Spinal cord (tissue), 10 donors: ENCODE results near the gene PDZRN4. TPM values are rescaled to one million over a fixed set of nuclear protein-coding genes. Genes with fewer than 3 reads are reported as not detected.

Source experiments
- DNase-seq, 6 donors: peaks; one replicate each; pipeline versions ENCODE4 v3.0.0 to v3.0.0-alpha.2; 2013 to 2015; ENCODE audit warnings: low spot score in 6 of 6, low read depth in 4 of 6
- H3K27ac ChIP-seq: one replicate; pipeline ENCODE4 v1.5.1; 2013; ENCODE audit warnings: low read depth, low read length, control low read depth
- H3K27me3 ChIP-seq: one replicate; pipeline ENCODE4 v1.6.1; 2013; ENCODE audit warnings: low read length; ENCODE audit not compliant: control insufficient read depth, insufficient read depth
- H3K36me3 ChIP-seq: one replicate; pipeline ENCODE4 v1.6.1; 2013; ENCODE audit warnings: low read length; ENCODE audit not compliant: control insufficient read depth, insufficient read depth
- H3K4me1 ChIP-seq: one replicate; pipeline ENCODE4 v1.6.1; 2013; ENCODE audit warnings: low read length; ENCODE audit not compliant: control insufficient read depth, insufficient read depth
- H3K4me3 ChIP-seq: one replicate; pipeline ENCODE4 v1.5.1; 2013; ENCODE audit warnings: low read depth, low read length, control low read depth
- H3K9me3 ChIP-seq: one replicate; pipeline ENCODE4 v1.6.1; 2013; ENCODE audit warnings: low read length; ENCODE audit not compliant: control insufficient read depth, insufficient read depth
- WGBS: methylation state at CpG from one replicate; pipeline ENCODE4 v1.1.5; 2013; ENCODE audit warnings: missing lambda C conversion rate; ENCODE audit not compliant: insufficient coverage; 5-methylcytosine and 5-hydroxymethylcytosine counted together
- polyA plus RNA-seq, 2 donors: library from polyadenylated mRNA; unstranded; fragments of 120-200 nt; gene quantifications; one replicate each; pipeline ENCODE4 v1.2.1, GENCODE V29; 2013; ENCODE audit not compliant: insufficient read length in 2 of 2
- total RNA-seq, 2 donors: library from RNA; depleted of rRNA in 1 of 2; stranded (reverse); fragments of 120-200 nt in 1 of 2; fragments of >200 nt in 1 of 2; gene quantifications; one replicate each; pipeline versions ENCODE4 v1.2.3 to v1.2.4, GENCODE V29; 2013 to 2014
- donor health status: healthy.

PDZRN4 gene
- total and polyA plus RNA-seq, 4 donors: 5.4 to 10.9 (median 7.6) TPM

DNA sequence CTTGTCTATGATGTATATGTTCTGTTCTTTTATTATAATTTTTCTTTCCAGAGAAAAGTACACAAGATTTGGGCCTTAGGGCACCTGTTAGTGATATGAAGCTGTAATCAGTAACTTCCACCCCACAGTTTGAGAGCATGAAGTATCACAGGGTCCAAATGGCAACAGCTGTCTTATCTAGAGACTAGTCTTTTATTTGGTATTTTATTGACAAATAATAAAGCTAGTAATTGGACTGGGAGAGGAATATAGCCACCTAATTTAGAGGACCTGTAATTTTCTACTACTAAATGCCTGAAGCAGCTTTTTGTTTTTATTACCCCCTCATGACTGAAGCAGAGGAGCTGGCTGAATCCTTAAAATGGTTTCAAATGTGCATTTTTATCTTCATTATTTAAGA lies 174.8 kb downstream of the PDZRN4 start:
- Histone ChIP-seq H3K36me3 (no peaks in the 10 kb centered on the region), H3K27me3 (no peaks in the 10 kb centered on the region), H3K9me3 (no peaks in the 10 kb centered on the region), H3K27ac (no peak overlapping the region), H3K4me1 (no peaks in the 10 kb centered on the region), H3K4me3 (no peak overlapping the region)
- peak in 1 of 6 donors; percentile 53 for DNase-seq

DNA sequence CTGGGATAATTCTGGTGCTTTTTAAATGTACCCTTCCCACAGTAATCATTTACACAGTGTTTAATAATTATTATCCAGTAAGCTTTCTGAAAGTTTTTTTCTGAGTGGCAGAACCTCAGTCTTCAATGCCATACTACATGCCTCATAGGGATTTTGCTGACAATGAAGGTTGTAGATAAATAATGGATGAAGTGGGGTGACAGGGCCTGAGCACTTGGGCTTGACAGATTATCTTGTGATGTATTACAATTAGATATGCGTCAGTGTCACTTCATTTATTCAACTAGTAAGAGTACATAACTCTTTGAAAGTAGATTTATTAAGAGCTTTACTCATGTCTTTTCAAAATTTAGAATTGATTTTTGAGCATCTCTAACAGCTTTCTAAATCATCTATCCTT lies 176.1 kb downstream of the PDZRN4 start:
- Histone ChIP-seq H3K36me3 (no peaks in the 10 kb centered on the region), H3K27me3 (no peaks in the 10 kb centered on the region), H3K4me3 (no peak overlapping the region), H3K27ac (no peak overlapping the region), H3K9me3 (no peaks in the 10 kb centered on the region), H3K4me1 (no peaks in the 10 kb centered on the region)
- DNase-seq: no peak
- WGBS: no CpG with 5 or more reads among the region's 1 CpG

DNA sequence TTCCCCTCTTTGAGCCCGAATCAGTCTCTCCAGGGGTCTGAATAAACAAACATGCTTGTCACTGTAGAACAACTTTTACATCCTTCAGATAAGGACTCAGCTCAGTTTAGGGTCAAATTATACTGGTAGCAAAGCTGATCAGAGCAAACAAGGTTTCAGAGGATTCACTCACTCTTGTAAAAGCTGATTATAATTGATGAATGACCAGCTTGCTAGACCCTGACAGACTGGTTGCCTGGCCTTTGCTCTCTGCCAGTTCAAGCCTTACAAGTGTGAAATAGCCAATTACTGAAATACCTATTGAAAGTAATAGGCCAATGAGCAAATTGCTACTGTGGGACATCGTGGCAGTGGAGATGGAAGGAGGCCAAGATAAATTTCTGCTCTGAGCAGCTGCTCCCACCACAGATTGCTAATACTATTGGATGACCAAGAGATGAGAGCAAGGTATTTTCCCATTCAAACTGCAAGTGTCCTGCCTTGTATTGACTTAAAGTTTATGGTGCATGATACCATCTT lies 177.6 kb downstream of the PDZRN4 start:
- WGBS: 21% methylated on average over 2 of the region's 2 CpGs

DNA sequence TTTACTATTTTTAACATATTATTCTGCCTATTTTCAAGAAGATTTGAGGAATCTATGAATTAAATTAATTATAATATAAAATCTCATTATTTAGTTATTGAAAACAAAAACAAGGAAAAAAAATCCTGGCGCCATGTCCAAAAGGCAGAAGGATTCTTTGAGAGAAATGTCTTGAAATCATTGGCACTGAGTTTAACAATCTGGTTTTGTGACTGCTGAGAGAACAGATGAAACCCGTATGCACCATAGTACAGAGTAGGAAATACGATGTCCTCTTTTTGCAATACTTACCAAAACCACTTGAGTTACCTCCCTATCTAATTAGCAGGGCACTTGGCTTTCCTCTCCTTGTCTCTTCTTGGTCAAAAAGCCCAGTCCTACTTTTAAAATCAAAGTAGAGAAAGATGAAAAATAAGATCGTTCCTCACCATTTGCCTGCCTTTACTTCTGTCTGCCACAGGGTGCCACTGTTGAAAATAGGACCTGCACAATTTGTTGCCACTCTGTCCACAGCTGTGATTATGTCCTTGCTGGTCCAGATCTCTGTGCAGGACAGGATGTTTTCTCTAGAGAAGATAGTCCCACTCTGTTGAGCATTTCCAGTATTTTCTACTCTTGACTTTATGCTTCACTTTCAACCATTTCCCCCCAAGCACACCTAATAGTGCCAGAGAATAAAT lies 179.7 kb downstream of the PDZRN4 start:
- H3K36me3 ChIP-seq: no peaks in the 10 kb centered on the region
- DNase-seq: peak in 1 of 6 donors; percentile 67
- no peaks in the 10 kb centered on the region for H3K4me1 ChIP-seq
- 80% methylated on average over 1 of the region's 4 CpGs for WGBS
- no peaks in the 10 kb centered on the region for H3K9me3 ChIP-seq
- no peak overlapping the region for H3K4me3 ChIP-seq
- no peaks in the 10 kb centered on the region for H3K27me3 ChIP-seq
- no peak overlapping the region for H3K27ac ChIP-seq

More for the DNA sequence above, 177.6 kb downstream of the PDZRN4 start:
- no peak overlapping the region for H3K27ac ChIP-seq
- no peaks in the 10 kb centered on the region for H3K27me3 ChIP-seq
- no peak overlapping the region for H3K4me3 ChIP-seq
- H3K4me1 ChIP-seq: no peaks in the 10 kb centered on the region
- no peaks in the 10 kb centered on the region for H3K9me3 ChIP-seq
- no peaks in the 10 kb centered on the region for H3K36me3 ChIP-seq
- peak in 2 of 6 donors; percentile 25 to 86 for DNase-seq

DNA sequence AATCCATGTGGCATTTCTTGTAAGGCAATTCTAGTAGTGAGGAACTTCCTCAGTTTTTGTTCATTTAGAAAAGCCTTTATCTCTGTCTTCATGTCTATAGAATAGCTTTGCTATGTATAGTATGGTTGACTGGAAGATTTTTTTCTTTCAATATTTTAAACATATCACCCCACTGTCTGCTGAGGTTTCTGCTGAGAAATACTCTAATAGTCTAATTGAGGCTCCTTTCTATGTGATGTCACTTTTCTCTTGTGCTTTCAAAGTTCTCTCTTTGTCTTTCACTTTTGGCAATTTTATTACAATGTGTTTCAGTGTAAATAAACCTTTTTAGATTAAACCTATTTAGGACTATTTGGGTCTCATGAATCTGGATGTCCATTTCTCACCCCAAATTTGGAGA lies 192.8 kb downstream of the PDZRN4 start:
- no peaks in the 10 kb centered on the region for H3K36me3 ChIP-seq
- peaks cover 10% of the 10 kb centered on the region for H3K9me3 ChIP-seq
- H3K27me3 ChIP-seq: no peaks in the 10 kb centered on the region
- no peak for DNase-seq
- no peaks in the 10 kb centered on the region for H3K4me1 ChIP-seq
- no peak overlapping the region for H3K4me3 ChIP-seq
- H3K27ac ChIP-seq: no peak overlapping the region

DNA sequence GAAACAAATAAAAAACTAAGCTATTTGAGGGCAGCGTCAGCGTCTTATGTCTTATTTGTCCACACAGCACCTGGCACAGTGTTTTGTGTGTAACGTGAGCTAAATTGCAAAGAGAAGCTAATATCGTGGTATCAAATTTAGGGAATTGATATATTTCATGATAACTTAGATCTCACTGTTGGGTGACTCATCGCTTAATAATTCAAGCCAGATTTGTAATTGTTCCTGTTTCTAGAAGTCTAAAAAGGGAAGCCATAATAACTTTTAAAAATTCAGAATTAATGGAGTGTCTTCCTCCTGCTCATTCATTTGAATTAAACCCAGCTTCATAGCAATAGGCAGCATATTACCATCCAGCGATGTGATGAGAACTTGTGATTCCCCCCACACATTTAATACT lies 214.7 kb downstream of the PDZRN4 start:
- WGBS: 100% methylated on average over 1 of the region's 6 CpGs
- no peaks in the 10 kb centered on the region for H3K36me3 ChIP-seq
- H3K27me3 ChIP-seq: no peaks in the 10 kb centered on the region
- H3K4me3 ChIP-seq: no peak overlapping the region
- peaks cover 4% of the 10 kb centered on the region for H3K4me1 ChIP-seq
- H3K27ac ChIP-seq: no peak overlapping the region
- no peak for DNase-seq
- H3K9me3 ChIP-seq: no peaks in the 10 kb centered on the region

DNA sequence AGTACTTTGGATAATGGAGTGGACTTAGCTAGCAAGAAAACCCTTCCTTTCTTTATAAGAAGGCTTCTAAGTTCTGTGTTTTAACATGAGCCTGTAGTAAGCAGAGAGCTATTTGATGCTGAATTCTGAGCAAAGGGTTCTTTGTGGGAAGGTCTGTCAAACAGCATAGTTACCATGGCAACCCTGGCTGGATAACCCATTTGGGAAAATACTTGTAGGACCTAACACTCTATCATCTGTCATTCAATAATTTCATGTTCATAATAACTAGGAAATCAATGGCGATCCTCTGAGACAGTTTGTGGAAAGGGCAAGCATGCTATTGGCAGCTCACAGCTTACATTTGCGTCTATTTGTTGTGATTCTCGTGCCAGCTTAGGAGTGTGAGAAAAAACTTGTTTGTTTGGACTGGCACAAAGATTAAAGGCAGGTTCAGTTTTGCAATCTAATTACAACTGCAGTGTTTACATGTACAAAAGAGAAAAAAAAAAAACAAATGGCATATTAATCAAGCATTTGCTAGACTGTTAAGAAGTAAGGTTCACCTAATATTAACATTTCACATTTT lies 219.2 kb downstream of the PDZRN4 start:
- H3K4me3 ChIP-seq: no peak overlapping the region

DNA sequence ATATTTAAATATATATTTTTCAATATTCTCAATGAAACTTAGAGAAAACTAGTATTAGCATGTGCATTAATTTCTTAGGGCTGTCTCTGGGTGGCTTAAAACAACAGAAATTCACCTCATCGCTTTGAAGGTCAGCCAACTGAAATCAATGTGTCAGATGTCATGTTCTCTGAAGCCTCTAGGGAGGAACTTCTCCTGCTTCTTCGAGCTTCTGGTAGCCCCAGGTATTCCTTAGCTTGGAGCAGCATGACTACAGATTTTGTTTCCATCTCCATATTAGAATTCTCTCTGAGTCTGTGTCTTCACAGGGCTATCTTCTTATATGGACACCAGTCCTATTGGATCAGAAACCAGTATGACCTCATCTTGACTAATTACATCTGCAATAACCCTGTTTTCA lies 221.5 kb downstream of the PDZRN4 start:
- peaks cover 4% of the 10 kb centered on the region for H3K4me1 ChIP-seq
- H3K27me3 ChIP-seq: no peaks in the 10 kb centered on the region
- 88% methylated on average over 2 of the region's 2 CpGs for WGBS
- H3K27ac ChIP-seq: no peak overlapping the region
- no peak for DNase-seq
- H3K9me3 ChIP-seq: no peaks in the 10 kb centered on the region
- no peak overlapping the region for H3K4me3 ChIP-seq
- H3K36me3 ChIP-seq: no peaks in the 10 kb centered on the region

More for the DNA sequence above, 219.2 kb downstream of the PDZRN4 start:
- 24% methylated on average over 2 of the region's 3 CpGs for WGBS
- peak; percentile 66 to 94 (median 70) for DNase-seq
- Histone ChIP-seq H3K36me3 (no peaks in the 10 kb centered on the region), H3K27ac (peak overlapping the region; percentile 43), H3K4me1 (peaks cover 4% of the 10 kb centered on the region), H3K27me3 (no peaks in the 10 kb centered on the region), H3K9me3 (no peaks in the 10 kb centered on the region)

DNA sequence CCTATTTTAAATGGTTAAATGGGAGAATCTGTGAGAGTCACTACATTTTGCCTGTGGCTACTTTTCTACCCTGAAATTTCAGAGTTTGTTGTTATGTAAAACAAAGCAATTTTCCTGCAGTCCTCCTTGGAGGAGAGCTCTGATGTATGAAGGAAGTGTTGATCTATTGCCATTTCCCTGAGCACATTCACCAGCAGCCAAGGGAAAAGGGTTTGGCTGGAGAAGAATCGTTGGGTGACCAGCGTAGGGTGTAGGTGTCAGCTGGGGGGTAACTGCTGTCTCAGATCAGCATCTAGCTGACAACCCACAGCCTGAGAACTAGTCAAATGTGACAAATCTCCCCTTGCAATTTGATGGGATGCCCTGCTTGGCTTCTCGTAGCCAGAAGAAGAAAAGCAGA lies 230.5 kb downstream of the PDZRN4 start:
- Histone ChIP-seq H3K27ac (no peak overlapping the region), H3K4me1 (no peaks in the 10 kb centered on the region), H3K36me3 (no peaks in the 10 kb centered on the region), H3K27me3 (no peaks in the 10 kb centered on the region), H3K4me3 (no peak overlapping the region), H3K9me3 (no peaks in the 10 kb centered on the region)
- no peak for DNase-seq
- WGBS: 62% methylated on average over 3 of the region's 3 CpGs
